T-helper 22 cell (primary cell): ENCODE measurements around the gene NUBP2.
A peak's percentile ranks its signal among the peaks of the same experiment; 100 is the strongest.

Experiments used
- DNase-seq: peaks from one replicate; pipeline ENCODE4 v3.0.0-alpha.2; 2020; ENCODE audit warnings: low read depth

Gene NUBP2, protein sequence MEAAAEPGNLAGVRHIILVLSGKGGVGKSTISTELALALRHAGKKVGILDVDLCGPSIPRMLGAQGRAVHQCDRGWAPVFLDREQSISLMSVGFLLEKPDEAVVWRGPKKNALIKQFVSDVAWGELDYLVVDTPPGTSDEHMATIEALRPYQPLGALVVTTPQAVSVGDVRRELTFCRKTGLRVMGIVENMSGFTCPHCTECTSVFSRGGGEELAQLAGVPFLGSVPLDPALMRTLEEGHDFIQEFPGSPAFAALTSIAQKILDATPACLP

DNA sequence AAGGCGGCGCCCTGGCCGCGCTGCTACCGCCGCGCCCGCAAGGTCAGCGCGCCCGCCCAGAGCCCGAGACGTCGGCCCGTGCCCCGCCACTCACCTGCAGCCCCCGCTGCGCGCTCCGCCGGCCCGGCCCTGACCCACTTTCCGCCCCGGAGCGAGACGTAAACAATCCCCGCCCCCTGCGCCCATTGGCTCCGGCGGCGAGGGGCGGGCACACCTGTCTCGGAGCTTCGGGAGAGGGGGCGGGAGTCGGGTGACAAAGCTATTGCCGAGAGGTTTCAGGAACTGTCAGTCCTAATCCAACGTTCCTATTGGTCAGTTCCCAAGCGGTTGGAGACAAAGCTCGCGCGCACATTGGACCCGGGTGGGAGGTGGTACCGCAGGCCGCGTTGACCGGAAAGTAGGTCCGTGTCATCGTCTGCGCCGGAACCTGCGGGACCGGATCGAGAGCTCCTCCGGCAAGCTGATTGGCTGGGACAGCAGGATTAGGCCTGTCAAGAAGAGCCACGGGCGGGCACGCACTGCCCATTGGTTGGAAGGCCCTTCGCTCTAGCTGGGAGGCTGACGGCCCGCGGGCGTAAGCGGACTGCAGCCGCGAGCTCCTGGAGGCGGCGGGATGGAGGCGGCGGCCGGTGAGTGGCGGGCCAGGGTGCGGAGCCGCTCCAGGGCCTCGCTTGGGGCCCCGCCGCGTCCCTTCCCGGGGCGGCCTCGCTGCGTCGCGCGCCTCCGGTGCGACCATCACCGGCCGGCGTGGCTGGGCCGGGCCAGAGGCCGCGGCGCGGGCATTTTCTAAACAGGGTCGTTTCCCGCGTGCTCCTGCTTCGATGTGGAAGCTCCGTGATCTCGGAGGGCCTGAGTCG lies at the start of gene NUBP2, which contains the start of gene SPSB3:
TSS of gene NUBP2 (plus strand) at position 553 of the 857 bp plus-strand sequence. CDS start at position 614, 61 bp downstream.
TSS of gene SPSB3 (minus strand) at position 164 of the 857 bp plus-strand sequence. CDS start 1,088 bp downstream, outside the sequence.
- peak; percentile 99 for DNase-seq

DNA sequence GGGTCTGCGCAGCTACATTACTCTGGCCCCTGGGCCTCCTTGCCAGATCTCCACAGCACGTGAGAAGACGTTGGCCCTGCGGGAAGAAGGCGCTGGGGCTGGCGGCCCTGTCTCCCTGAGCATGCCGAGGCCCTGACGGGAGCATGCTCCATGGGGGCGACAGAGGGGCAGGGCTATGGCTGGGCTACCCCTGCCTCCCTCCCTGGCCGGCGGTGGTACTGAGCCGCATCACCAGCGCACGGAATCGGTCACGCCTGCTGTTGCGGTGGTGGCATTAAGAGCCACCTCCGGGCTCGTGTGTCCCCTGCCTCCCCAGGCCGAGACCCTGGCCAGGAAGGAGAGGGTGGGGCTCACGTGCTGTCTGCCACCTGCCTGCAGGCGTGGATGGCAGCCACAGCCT lies 48.6 kb upstream of the NUBP2 start:
- DNase-seq: no peak

DNA sequence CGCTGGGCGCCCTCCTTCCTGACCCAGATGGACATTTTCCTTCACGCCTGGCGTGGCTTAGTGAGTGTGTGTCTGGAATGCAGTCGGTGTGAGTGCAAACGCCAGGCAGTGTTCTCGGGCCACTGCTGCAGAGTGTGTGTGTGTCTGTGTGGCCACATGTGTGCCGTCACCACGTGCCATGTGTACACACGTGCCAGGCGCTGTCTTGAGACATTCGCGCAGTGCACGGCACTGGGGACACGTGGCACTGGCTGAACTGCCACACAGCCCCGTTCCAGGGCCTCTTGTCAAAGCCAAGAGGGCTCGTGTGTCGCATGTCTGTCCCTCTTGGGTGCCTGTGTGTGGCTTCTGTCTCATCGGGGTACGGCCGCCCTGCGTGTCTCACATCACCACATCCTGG lies 47.9 kb upstream of the NUBP2 start:
- DNase-seq: no peak

DNA sequence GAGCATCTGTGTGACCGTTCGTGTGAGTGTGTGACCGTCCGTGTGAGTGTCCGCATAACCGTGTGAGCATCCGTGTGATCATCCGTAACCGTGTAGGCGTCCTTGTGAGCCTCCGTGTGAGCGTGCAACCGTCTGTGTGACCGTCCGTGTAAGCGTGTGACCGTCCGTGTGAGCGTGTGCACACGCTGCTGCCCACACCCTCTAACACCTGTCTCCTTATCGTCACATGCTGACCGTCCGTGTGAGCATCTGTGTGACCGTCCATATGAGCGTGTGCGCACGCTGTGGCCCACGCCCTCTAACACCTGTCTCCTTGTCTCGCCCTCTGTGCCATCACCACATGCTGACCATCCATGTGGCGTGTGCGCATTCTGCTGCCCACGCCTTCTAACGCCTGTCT lies 42.5 kb upstream of the NUBP2 start:
- DNase-seq: no peak

DNA sequence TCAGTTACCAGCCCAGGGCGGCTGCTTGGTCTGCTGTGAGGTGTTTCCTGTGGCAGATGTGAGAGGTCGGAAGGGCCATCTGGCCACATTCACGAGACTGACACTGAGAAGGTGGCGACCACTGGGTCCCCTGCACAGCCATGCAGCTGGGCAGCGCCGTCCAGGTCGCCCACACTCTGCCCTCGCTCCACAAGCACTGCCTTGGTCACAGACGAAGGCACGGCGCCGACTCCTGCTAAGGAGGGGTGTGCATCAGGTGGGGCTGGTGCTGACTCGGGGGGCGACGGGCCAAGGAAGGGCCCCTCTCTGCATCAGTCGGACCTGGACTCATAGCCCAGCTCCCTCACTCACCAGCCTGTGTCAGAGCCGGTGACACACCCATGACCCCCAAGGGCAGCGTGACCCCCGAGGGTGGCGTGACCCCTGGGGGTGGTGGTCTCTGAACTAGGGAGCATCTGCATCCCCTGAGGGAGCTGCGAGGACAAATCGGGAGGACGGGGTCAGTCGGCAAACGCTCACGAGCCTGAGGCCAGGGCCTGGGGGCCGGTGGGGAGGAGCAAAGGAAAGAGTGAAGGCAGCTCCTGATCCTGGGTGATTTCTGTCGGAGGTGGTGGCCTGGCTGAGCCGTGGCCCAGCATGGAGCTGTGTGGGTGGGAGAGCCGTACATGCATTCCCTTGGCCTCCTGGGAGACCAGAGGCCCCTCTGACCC lies 41.8 kb upstream of the NUBP2 start:
- no peak for DNase-seq

DNA sequence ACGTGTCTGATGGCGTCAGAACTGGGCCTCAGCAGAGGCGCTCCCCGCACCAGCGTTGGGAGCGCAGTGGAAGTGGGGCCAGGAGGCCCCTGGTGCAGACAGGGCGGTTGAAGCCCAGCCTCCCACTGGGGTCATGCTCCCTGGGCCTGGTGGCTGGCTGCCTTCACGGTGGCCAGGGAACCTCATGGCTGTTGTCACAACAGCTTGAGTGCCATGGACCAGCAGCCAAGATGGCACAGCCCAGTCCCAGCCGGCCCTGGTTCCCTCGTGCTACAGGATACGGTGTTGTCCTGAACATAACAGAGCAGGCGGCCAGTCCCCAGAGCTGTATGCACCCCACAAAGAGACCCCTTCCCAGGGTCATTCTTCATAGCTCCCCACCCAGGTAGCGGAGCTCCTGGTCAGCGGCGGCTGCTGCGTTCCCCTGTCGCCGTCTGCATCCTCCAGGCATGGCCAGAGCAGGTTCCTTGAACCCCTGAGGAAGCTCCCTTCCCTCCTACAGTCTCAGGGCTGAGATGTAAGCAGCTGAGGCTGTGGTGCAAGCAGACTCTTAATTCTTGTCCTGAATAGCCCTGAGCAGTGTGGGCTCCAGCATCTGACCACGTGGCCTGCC lies 41.1 kb upstream of the NUBP2 start:
- DNase-seq: no peak

DNA sequence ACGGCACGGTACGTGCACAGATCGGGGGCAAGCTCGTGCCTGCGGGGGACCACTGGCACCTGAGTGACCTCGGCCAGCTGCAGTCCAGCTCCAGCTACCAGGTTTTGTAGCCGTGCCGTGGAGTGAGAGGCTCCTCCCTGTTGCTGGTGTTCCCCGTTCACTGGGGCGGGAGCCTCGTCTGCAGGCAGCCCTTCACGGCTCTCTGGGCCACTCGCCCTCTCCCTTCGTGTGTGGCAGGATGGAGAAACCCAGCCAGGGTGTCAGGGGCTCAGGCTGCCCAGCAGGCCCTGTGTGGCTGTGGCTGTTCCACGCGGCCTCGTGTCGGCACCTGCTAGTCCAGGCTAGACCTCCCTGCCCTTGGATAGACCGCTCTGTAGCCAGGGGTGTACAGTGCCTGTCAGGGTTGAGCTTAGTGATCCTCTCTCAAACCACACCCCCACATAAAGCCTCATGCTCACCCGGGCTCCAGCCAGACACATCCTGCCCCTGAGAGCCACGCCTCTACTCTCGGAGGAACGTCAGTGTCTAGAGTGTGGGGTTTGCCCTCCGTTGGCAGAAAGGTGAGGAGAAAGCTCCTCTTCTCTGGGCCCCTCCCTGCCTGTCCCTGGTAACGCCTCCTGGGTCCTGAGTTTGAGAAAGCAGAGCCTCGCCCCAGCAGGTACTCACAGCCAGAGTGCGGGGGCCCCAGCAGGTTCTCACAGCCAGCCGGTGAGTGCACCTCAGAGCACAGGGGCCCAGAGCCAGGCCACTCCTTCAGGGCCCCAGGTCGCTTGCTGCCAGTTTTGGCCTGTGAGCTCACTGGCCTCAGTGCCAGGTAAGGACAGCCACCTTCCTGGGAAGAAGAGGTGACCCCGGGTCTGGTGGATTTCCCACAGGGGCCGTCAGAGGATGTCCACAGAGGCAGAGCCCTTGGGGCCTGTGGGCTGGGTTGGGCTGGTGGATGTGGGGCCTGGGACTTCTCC lies 39.1 kb upstream of the NUBP2 start:
- DNase-seq: no peak

DNA sequence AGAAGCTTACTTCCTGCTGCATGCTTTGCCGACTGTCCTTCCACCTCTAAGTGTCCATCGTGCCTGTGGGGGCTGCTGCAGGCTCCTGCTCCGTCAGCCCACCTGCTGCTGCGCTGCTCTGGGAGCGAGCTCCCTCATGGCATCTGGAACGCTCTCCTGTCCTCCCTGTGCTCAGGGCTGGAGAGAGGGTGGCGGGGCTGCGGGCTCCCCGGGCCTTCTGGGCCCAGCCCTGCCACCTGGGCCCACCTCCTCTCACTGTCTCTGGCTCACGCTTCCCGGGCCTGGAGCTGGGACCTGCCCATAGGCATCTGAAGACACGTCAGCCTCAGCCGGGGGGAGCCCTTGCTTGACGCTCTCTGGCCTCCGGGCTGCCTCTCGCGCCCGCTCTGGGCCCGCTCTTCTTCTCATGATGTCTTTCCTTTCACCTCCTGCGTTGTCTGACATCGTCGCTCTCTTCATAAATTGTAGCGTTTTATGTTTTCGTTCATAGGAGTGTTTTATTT lies 38.4 kb upstream of the NUBP2 start:
- DNase-seq: no peak

DNA sequence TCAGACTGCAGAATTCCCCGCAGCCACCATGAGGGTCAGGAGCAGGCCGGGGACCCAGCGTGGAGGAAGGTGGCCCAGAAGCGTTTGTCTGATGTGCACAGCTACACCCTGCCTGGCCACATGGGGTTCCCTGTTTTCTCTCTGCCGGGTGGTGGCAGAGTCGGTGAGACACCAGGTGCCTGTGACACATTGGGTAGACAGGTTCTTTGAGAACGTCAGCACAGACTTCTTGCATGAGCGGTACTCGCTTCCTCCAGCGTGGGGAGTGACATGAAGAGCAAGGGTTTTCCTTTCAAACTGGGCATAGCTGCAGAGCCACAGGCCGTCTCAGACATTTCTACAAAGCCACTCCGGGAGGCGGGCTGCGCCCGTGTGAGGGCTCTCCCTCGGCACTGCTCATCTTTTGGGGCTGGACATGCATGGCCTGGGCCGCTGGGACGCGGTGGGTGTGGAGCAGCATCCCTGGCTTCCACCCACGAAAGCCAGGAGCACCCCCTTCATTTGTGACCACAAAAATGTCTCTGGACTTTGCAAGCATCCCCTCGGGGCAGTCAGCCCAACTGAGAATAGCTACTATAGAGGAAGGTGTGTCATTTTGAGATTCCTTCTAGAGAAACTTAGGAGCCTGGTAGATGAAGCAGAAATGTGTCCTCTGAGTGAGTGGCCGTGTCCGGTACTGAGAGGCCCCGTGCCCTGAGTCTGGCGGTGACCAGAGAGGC lies 37.4 kb upstream of the NUBP2 start:
- DNase-seq: no peak

DNA sequence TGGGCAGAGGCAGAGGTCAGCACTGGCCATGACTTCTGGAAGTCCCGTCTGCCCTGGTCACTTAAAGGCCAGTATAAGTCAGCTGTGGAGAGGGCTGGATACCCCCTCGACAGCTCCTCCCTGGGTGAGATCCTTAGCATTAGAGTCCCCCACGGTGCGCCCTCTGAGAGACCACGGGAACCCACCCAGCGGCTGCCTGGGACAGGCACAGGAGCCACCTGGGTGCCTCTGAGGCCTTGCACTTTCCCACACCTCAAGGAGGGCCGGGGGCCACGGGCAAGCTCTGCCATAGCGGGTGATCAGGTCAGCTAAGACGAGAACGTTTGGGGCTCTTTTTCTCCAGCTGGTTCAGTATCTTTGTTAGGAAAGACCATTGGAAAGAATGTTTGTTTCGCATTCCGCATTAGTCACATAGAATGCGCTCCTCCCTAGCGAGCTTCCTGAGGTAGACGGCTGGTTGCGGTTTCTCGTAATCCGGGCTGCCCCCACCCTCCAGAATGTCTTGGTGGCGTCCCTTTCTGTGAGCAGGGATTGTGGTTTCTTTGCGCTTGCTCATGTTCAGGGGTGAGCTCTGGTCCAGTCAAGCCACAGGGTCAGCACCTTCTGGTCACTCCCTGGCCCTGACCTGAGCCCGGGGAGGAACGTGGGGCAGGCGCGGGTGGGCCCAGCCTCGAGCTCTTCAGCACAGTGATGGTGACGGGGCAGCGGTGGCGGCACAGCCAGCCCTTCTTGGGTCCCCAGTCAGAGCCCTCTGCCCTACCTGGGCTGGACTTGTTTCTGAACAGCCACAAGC lies 36.7 kb upstream of the NUBP2 start:
- no peak for DNase-seq

DNA sequence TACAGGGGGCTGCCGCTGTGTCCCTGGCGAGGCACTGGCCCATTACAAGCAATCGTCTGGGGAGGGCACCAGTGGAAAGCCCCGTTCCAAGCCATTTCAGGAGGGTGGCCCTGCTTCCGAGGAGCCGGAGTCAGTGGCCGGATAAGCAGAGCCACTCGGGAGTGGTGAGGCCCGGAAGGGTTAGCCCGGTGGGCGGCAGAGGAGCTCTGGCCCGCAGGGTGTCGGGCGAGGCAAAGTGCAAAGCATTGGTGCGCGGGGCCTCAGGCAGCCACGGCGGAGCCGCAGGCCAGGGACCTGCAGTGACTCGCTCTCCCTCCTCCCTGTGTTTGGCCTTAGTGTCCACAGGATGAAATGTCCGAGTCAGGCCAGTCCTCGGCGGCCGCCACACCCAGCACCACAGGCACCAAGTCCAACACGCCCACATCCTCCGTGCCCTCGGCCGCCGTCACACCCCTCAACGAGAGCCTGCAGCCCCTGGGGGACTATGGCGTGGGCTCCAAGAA lies 36.0 kb upstream of the NUBP2 start:
- DNase-seq: no peak

DNA sequence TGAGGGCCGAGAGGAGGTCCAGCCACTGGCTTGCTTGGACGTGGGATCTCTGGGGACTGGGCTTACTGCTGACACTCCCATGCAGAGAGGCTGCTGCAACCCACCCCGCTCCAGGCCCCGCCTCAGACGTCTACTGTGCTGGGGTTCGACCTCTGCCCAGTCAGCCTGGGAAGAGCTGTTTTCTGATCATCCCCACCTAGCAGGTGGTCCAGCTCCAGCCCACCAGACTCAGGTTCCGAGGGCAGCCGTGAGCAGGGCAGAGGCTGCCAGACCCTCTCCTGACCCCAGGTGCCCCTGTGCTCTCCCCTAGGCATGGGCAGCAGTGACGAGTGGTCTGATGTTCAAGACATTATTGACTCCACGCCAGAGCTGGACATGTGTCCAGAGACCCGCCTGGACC lies 34.8 kb upstream of the NUBP2 start:
- no peak for DNase-seq

DNA sequence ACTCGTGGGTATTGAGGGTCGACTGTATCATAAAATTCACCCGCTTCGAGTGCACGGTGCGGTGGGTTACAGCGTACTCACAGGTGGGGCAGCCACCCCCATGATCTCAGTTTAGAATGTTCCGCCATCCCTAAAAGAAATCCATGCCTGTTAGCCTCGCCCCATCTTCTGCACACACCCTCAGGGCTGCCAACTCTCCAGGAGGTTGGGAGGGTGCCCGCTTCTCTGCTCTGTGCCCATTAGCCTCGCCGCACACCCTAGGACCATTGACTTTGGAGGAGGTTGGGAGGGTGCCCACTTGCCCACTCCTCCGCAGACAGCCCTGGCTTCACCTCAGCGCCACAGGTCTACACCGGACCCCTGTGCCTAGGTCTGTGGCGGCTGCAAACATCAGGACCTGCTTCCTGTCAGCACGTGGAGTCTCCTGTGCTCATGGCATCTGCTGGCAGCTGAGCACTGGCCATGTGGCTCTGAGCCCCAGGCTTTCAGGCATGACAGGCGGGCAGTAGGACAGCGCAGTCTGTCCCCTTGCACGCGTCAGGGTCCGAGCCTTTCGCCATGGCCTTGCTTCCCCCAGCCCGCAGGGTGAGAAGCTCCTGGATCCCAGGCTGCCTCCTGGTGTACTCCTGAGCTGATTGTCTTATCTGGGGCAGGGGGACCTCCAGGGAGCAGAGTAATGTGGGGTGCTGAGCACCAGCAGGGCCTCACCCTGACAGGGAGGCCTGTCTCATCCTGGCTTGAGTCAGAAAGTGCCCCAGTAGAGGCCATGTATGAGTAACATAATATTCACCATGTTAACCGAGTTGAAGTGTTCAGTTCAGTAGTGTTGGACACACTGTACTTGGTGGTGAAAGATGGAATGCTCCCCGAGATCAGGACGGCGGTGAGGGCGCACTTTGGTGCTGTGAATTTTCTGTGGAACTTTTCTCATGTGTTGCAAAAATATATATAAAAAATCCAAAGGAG lies 33.3 kb upstream of the NUBP2 start:
- DNase-seq: no peak

DNA sequence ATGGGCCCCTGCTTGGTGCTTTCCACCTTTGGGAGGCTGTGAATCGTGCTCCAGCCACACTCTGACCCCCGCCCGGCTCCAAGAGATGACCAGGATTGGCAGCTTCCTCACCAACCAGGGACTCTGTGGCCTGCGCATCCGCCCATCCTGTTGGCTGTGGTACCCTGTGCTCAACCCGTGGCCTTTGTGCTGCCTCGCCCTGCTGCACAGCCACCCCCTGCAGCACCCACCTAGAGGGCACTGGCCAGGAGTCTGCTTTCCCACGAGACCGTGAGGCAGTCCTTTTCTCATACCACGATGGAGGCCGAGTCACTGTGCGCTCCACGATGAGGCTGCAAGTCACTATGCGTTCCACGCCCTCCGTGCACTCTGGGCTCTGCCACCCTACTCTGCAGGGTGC lies 30.8 kb upstream of the NUBP2 start:
- no peak for DNase-seq

DNA sequence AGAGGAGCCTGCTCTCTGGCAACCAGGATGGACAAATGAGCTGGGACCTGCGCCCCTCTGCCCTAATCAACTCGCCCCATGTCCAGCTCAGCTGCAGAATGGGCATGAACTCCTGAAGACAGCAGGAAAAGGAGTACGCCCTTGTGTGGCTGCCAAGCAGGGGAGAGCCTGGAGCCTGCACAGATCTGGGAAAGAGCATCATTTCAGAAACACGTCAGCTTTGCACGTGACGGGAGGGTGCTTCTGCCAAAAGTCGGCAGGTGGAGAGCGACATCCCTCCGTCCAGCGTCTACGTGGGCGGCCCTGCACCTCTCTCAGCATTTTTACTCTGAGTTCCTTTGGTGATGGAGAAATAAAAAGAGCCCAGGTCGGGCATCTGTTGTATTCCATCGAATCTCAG lies 29.9 kb upstream of the NUBP2 start:
- no peak for DNase-seq

DNA sequence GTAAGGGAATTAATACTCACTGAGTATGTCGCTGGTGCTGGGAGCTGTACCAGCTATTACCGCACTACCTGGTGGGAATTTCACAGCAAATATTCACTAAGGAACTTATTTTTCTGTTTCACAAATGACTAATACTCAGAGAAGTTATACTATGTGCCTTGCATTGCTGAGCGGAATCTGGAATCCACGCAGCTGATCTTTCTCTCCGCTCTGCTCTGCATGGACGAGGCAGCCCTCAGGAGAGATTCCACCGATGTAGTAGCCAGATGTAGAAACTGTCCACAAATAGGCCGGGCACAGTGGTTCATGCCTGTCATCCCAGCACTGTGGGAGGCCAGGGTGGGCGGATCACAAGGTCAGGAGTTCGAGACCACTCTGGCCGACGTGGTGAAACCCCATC lies 28.6 kb upstream of the NUBP2 start:
- no peak for DNase-seq

DNA sequence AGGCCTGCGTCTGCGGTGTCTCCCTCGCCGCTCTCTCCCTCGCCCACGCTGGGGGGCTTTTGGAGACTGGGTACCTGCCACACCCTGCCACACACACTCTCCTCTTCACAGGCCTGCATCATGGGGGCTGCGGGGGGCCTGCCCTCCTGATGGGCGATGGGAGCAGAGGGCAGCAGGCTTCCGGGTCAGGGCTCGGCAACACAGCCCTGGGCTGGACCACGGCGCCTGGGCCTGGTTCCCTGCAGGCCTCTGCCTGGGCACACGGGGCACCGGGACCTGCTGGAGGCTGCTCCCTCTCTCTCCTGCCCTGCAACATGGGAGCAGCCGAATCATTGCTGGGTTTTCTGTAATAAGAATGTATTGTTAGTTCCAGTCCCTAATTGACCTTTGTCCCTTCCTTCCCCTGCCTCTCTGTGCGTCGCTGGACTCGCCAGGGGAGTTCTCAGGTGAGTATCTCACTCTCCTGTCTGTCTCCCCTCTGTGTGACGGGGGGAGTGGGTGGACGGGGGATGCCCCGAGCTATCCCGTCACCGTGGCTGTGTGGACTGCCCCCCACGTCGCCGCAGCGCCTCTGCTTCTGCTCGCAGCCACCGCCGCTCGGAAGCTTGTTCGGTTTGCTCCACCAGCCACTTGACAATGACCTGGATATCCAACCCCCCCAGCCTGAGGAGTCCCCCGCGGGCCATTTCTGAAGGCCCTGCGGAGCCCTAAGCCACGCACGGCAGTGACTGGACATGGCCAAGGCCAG lies 24.9 kb upstream of the NUBP2 start:
- DNase-seq: no peak
